ENCODE results near the gene MT1HL1. TPM values are rescaled to one million over a fixed set of nuclear protein-coding genes. Genes with fewer than 3 reads are reported as not detected.
A peak's percentile ranks its signal among the peaks of the same experiment; 100 is the strongest.

The MT1HL1 gene
- total and polyA plus RNA-seq, 2 of the 4 experiments (the other 2 are of a cell fraction), result not detected

- Histone ChIP-seq H2BK15ac (ENCODE audit: low read depth, low read length) (no peak within 1 kb of the TSS), H3K56ac (ENCODE audit: extremely low read depth, insufficient read depth, low read length) (no peak within 1 kb of the TSS), H3K4me2 (ENCODE audit: low read depth, low read length) (no peak within 1 kb of the TSS), H3K9me1 (ENCODE audit: insufficient read depth, low read length) (no peaks in the 10 kb centered on the region), H3K18ac (ENCODE audit: low read depth, low read length) (no peak within 1 kb of the TSS), H3K9me3 (ENCODE audit: control insufficient read depth, insufficient read depth, low read length) (peaks cover 2% of the 10 kb centered on the region; the same call in 1 of the 2 replicates), H3K79me1 (ENCODE audit: low read depth in 1 of 2, low read length in 2 of 2) (no peaks in the 10 kb centered on the region), H3K4me1 (ENCODE audit: control insufficient read depth, insufficient read depth, low read length) (no peaks in the 10 kb centered on the region), H3K23ac (ENCODE audit: low read depth, low read length) (no peak within 1 kb of the TSS), H4K91ac (ENCODE audit: insufficient read depth, low read depth, low read length) (no peak within 1 kb of the TSS), H2BK5ac (ENCODE audit: low read depth, low read length, poor library complexity, severe bottlenecking) (no peak within 1 kb of the TSS), H4K8ac (ENCODE audit: low read depth in 2 of 2, low read length in 2 of 2) (no peak within 1 kb of the TSS), H3K27me3 (ENCODE audit: control insufficient read depth, insufficient read depth, low read length) (peaks cover 6% of the 10 kb centered on the region; the same call in 1 of the 2 replicates), H3K36me3 (ENCODE audit: control insufficient read depth, insufficient read depth, low read length) (no peaks in the 10 kb centered on the region), H3K9ac (ENCODE audit: low read depth, low read length) (no peak within 1 kb of the TSS), H3K27ac (ENCODE audit: insufficient read depth, low read length) (no peak within 1 kb of the TSS), H4K5ac (ENCODE audit: low read depth, low read length) (no peak within 1 kb of the TSS), H2AFZ (replicated peaks; ENCODE audit: low read length, poor library complexity) (peak within 1 kb of the TSS; percentile 51), H2BK20ac (ENCODE audit: low read depth, low read length) (no peak within 1 kb of the TSS), H3K4ac (ENCODE audit: low read depth, low read length) (no peak within 1 kb of the TSS), H4K20me1 (ENCODE audit: insufficient read depth, low read length) (no peaks in the 10 kb centered on the region), H3K4me3 (ENCODE audit: insufficient read depth, low read depth, low read length) (no peak within 1 kb of the TSS), H3K14ac (replicated peaks; ENCODE audit: low read depth, low read length) (no peak within 1 kb of the TSS), H2BK120ac (ENCODE audit: low read depth, low read length) (no peak within 1 kb of the TSS), H2AK5ac (ENCODE audit: low read depth, low read length) (no peak within 1 kb of the TSS), H2AK9ac (replicated peaks; ENCODE audit: low read depth, low read length, poor library complexity) (no peak within 1 kb of the TSS)
- ATAC-seq (ENCODE audit: low read depth) (peak; percentile 62), DNase-seq (no peak)
- dilution Hi-C loops (cut with HindIII; ENCODE audit: low sequenced_read_pairs, unreplicated experiment) (no loop called here), in situ Hi-C loops (cut with MboI; ENCODE audit: low sequenced_read_pairs) (no loop called here), intact Hi-C loops (cut with micrococcal nuclease) (loop anchor here (5.0 kb wide), 2 partner anchors 155 to 620 kb away; no protein-coding TSS in a partner anchor)
- BruUV-seq (replicated peaks), result no TSS peak
- 13% methylated on average over 7 of the region's 87 CpGs; no CpG with 5 or more reads in 1 of the 2 experiments for WGBS, 2 experiments (ENCODE audit: extremely low coverage in 2 of 2, insufficient read length in 1 of 2)
- TF ChIP-seq MAZ (IDR thresholded peaks at IDR 0.05; ENCODE audit: borderline replicate concordance, low read depth, low read length) (no peak), RAD21 (IDR thresholded peaks at IDR 0.05; ENCODE audit: low read length) (no peak), CHD1 (IDR thresholded peaks at IDR 0.05; ENCODE audit: low read depth, low read length) (no peak), RCOR1 (IDR thresholded peaks at IDR 0.05; ENCODE audit: insufficient replicate concordance, low read length) (no peak), USF2 (IDR thresholded peaks at IDR 0.05; ENCODE audit: low read depth, low read length) (no peak), CTCF (conservative IDR thresholded peaks at IDR 0.05; ENCODE audit: low read depth, low read length) (no peak), SMC3 (IDR thresholded peaks at IDR 0.05; ENCODE audit: low read depth, low read length) (no peak), ELK1 (IDR thresholded peaks at IDR 0.05; ENCODE audit: borderline replicate concordance, low read depth, low read length) (no peak), NFE2L2 (IDR thresholded peaks at IDR 0.05; ENCODE audit: low read depth, low read length) (no peak), FOS (IDR thresholded peaks at IDR 0.05; ENCODE audit: low read depth, low read length) (no peak), BHLHE40 (IDR thresholded peaks at IDR 0.05; ENCODE audit: low read depth, low read length) (no peak), CEBPB (IDR thresholded peaks at IDR 0.05; ENCODE audit: low read depth, low read length) (no peak), RFX5 (IDR thresholded peaks at IDR 0.05; ENCODE audit: low read depth, low read length) (no peak), MXI1 (IDR thresholded peaks at IDR 0.05; ENCODE audit: borderline replicate concordance, low read depth, low read length) (no peak), POLR2A (IDR thresholded peaks at IDR 0.05; ENCODE audit: low read depth, low read length) (no peak), MAFK (IDR thresholded peaks at IDR 0.05; ENCODE audit: low read depth, low read length) (no peak)
- CTCF ChIA-PET, result no interaction called here
- POLR2A ChIA-PET (ENCODE audit: unreplicated experiment), result no interaction called here
Observed at GRCh38 chr1:237041795-237042525, 37.7 kb upstream of the MT1HL1 start, which contains the start of gene RYR2. RYR2 (plus strand) TSS chr1:237042184; CDS start chr1:237042522, 338 bp downstream.

Data from IMR-90 (cell line).